Keratinocyte (primary cell): Measurements from ENCODE around the gene PGPEP1. TPM values are rescaled to one million over a fixed set of nuclear protein-coding genes. Genes with fewer than 3 reads are reported as not detected.

Source experiments
- DNase-seq: peaks from one replicate; pipeline ENCODE4 v3.0.0-alpha.2; 2011; ENCODE audit warnings: low read depth, missing footprints, low spot score
- FAIRE-seq: peaks from 2 replicates; lab custom pipeline; 2011; peaks lifted over from hg19 to GRCh38; lab: Jason Lieb, UNC
- H2AFZ ChIP-seq: 2 replicates; pipeline ENCODE4 v1.6.0; 2012; ENCODE audit warnings: low read length, control low read depth, inconsistent platforms; ENCODE audit not compliant: control insufficient read depth
- H3K27ac ChIP-seq: 2 replicates; pipeline ENCODE4 v1.5.1; 2011; ENCODE audit warnings: low read length; ENCODE audit not compliant: control insufficient read depth, insufficient read depth
- H3K27me3 ChIP-seq: 3 replicates; pipeline ENCODE4 v1.6.0; 2011; ENCODE audit warnings: low read length; ENCODE audit not compliant: control insufficient read depth, insufficient read depth; ENCODE audit errors: extremely low read depth
- H3K36me3 ChIP-seq, 2 experiments: 2 replicates in 1 of 2; 3 replicates in 1 of 2; pipeline ENCODE4 v1.5.1; 2011; ENCODE audit warnings: low read length in 2 of 2, mild to moderate bottlenecking in 1 of 2; ENCODE audit not compliant: control insufficient read depth in 2 of 2, insufficient read depth in 2 of 2; ENCODE audit errors: extremely low read depth in 1 of 2
- H3K4me1 ChIP-seq: 3 replicates; pipeline ENCODE4 v1.5.1; 2011; ENCODE audit warnings: low read length; ENCODE audit not compliant: control insufficient read depth, insufficient read depth; ENCODE audit errors: extremely low read depth
- H3K4me2 ChIP-seq: 3 replicates; pipeline ENCODE4 v1.6.0; 2011; ENCODE audit warnings: low read depth, low read length; ENCODE audit not compliant: control insufficient read depth, insufficient read depth; ENCODE audit errors: extremely low read depth
- H3K4me3 ChIP-seq, 3 experiments: fragments of 200-600 bp in 1 of 3; sonication (generic) in 1 of 3; 2 replicates in 2 of 3; 3 replicates in 1 of 3; pipeline ENCODE4 v1.5.1; 2011 to 2016; ENCODE audit warnings: low read length in 3 of 3, mild to moderate bottlenecking in 3 of 3, control low read depth in 2 of 3, inconsistent platforms in 1 of 3, low read depth in 1 of 3, mixed read lengths in 1 of 3, mixed run types in 1 of 3, moderate library complexity in 1 of 3; ENCODE audit not compliant: control insufficient read depth in 2 of 3, insufficient read depth in 2 of 3; ENCODE audit errors: extremely low read depth in 1 of 3
- H3K79me2 ChIP-seq: 2 replicates; pipeline ENCODE4 v1.6.0; 2012; ENCODE audit warnings: low read length; ENCODE audit not compliant: control insufficient read depth, insufficient read depth
- H3K9ac ChIP-seq: 3 replicates; pipeline ENCODE4 v1.6.0; 2011; ENCODE audit warnings: low read length; ENCODE audit not compliant: control insufficient read depth, insufficient read depth; ENCODE audit errors: extremely low read depth
- H3K9me1 ChIP-seq: 3 replicates; pipeline ENCODE4 v1.6.0; 2011; ENCODE audit warnings: low read length; ENCODE audit not compliant: control insufficient read depth, insufficient read depth; ENCODE audit errors: extremely low read depth
- H3K9me3 ChIP-seq: 2 replicates; pipeline ENCODE4 v1.5.1; 2012; ENCODE audit warnings: low read depth, low read length; ENCODE audit not compliant: control insufficient read depth
- H4K20me1 ChIP-seq: 3 replicates; pipeline ENCODE4 v1.6.0; 2011; ENCODE audit warnings: low read length; ENCODE audit not compliant: control insufficient read depth, insufficient read depth; ENCODE audit errors: extremely low read depth
- EZH2 ChIP-seq: IDR thresholded peaks from one replicate; pipeline ENCODE4 v1.6.1; 2012; ENCODE audit warnings: inconsistent platforms, mild to moderate bottlenecking, low read length, moderate library complexity
- dilution Hi-C: fragments of 300-500 bp; cut with MboI; formaldehyde crosslinking; loops from one replicate; pipeline ENCODE4 v1.7.0; 2020; ENCODE audit warnings: low sequenced_read_pairs; ENCODE audit not compliant: extremely low pct_ligation_motif_present
- polyA plus RNA-seq, 5 experiments: library from polyadenylated mRNA; depleted of rRNA in 3 of 5; stranded (reverse) in 3 of 5; stranded (forward) in 1 of 5; unstranded in 1 of 5; fragments of >200 nt; gene quantifications; 1 replicate in 1 of 5; 2 replicates in 3 of 5; 3 replicates in 1 of 5; pipeline versions ENCODE4 v1.2.1 to v1.2.3, GENCODE V29; 2011 to 2012; ENCODE audit warnings: missing spikeins in 2 of 5, low read depth in 1 of 5, low replicate concordance in 1 of 5
- TF ChIP-seq, protein P1 (sequence below), 3 experiments: IDR thresholded peaks in 1 of 3; conservative IDR thresholded peaks in 1 of 3; optimal IDR thresholded peaks in 1 of 3; 2 replicates in 2 of 3; 3 replicates in 1 of 3; pipeline versions ENCODE3 to v1.5.1; 2011; ENCODE audit warnings: low read length in 3 of 3, mild to moderate bottlenecking in 3 of 3, moderate library complexity in 2 of 3, control low read depth in 1 of 3, inconsistent platforms in 1 of 3; ENCODE audit not compliant: insufficient read depth in 2 of 3; ENCODE audit errors: extremely low read depth in 1 of 3

The PGPEP1 gene
- polyA plus RNA-seq, 1 donor (not counting 4 experiments of a cell fraction or from before 2014, with no cell fraction given): 5.6 TPM

DNA sequence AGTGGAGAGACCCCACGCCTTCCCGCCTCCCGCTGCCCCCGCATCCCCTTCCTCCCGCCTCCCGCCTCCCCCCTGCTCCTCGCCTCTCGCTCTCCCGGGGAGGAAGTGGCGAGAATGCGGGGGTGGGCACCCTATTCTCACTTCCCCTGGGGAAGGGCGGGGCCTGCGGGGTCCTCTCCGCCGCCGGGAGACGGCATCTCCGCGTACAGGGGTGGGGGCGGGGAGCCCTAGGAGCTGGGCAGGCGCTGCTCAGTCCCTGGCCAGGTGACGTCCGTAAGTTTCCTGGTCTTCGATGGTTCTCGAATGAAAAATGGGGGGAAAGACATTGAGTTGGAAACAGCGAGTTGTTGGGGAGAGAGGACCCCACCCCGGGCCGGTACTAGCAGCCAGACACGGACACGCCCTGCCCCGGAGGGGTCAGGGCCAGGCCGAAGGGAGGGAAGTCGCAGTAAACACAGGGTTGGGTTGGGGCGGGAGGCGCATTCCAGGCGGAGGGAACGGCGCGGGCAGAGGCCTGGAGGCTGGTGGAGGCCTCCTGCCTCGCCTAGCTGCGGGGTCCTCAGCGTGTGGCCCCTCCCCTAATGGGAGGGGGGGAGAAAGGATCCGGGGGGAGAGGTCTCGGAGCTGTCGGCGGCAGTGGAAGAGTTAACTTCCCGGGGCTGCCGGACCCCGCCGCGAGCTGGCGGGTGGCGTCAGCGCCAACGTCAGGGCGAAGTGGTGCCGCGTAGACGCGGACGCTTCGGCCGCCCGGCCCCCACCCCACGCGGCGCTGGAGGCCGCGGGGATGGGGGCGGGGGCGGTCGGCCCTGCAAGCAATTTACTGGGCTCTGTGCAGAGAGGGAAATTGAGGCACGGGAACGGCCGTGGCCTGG is 48.6 kb upstream of the PGPEP1 start:
- Histone ChIP-seq H3K4me3 (peak overlapping the region; percentile 38 to 60 (median 51)), H3K4me1 (peaks cover 16% of the 10 kb centered on the region), H3K27ac (peak overlapping the region; percentile 20), H4K20me1 (no peaks in the 10 kb centered on the region), H3K9ac (peak overlapping the region; percentile 76), H3K4me2 (peak overlapping the region; percentile 74), H3K9me1 (no peaks in the 10 kb centered on the region), H3K79me2 (no peaks in the 10 kb centered on the region), H3K9me3 (no peaks in the 10 kb centered on the region), H3K36me3 (no peaks in the 10 kb centered on the region), H3K27me3 (no peaks in the 10 kb centered on the region), H2AFZ (peak overlapping the region; percentile 45)
- DNase-seq: no peak
- TF ChIP-seq, protein P1, sequence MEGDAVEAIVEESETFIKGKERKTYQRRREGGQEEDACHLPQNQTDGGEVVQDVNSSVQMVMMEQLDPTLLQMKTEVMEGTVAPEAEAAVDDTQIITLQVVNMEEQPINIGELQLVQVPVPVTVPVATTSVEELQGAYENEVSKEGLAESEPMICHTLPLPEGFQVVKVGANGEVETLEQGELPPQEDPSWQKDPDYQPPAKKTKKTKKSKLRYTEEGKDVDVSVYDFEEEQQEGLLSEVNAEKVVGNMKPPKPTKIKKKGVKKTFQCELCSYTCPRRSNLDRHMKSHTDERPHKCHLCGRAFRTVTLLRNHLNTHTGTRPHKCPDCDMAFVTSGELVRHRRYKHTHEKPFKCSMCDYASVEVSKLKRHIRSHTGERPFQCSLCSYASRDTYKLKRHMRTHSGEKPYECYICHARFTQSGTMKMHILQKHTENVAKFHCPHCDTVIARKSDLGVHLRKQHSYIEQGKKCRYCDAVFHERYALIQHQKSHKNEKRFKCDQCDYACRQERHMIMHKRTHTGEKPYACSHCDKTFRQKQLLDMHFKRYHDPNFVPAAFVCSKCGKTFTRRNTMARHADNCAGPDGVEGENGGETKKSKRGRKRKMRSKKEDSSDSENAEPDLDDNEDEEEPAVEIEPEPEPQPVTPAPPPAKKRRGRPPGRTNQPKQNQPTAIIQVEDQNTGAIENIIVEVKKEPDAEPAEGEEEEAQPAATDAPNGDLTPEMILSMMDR (optimal IDR thresholded peaks at IDR 0.05 in 1 of 3, IDR thresholded peaks at IDR 0.05 in 1 of 3, conservative IDR thresholded peaks at IDR 0.05 in 1 of 3; ENCODE audit: extremely low read depth in 1 of 3, insufficient read depth in 2 of 3, low read length in 3 of 3): no peak
- no peak for TF ChIP-seq EZH2
- dilution Hi-C loops: no loop called here
- FAIRE-seq: no peak

DNA sequence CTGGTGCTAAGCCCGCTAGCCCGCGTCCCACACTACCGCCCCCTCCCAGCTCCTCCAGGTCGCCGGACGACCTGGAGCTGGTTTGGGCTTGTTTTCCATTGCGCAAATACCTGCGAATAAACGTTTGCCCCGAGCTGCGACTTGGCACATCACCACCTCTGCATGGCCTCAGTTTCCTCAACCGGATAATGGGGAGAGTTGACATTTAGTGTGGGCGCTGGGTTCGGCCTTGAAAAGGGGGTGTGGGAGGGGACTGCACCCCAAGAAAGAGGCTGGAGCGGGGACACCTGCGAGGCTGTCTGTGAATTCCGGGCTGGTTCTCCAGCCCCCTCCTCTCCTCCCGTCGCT is 48.0 kb upstream of the PGPEP1 start:
- peak overlapping the region; percentile 38 to 60 (median 51) for H3K4me3 ChIP-seq
- no peaks in the 10 kb centered on the region for H3K36me3 ChIP-seq
- no peaks in the 10 kb centered on the region for H3K79me2 ChIP-seq
- H3K9me1 ChIP-seq: no peaks in the 10 kb centered on the region
- H3K9ac ChIP-seq: peak overlapping the region; percentile 76
- H2AFZ ChIP-seq: peak overlapping the region; percentile 36
- DNase-seq (no peak), FAIRE-seq (no peak)
- peak overlapping the region; percentile 20 for H3K27ac ChIP-seq
- no peaks in the 10 kb centered on the region for H4K20me1 ChIP-seq
- dilution Hi-C loops: no loop called here
- H3K27me3 ChIP-seq: no peaks in the 10 kb centered on the region
- no peaks in the 10 kb centered on the region for H3K9me3 ChIP-seq
- peak overlapping the region; percentile 74 for H3K4me2 ChIP-seq
- peaks cover 16% of the 10 kb centered on the region for H3K4me1 ChIP-seq
- TF ChIP-seq, protein P1 (optimal IDR thresholded peaks at IDR 0.05 in 1 of 3, IDR thresholded peaks at IDR 0.05 in 1 of 3, conservative IDR thresholded peaks at IDR 0.05 in 1 of 3; ENCODE audit: extremely low read depth in 1 of 3, insufficient read depth in 2 of 3, low read length in 3 of 3): no peak
- no peak for TF ChIP-seq EZH2
